GM12892 (cell line): ENCODE data around the gene COL13A1.

Experiments
- POLR2A ChIP-seq: IDR thresholded peaks from 2 replicates; pipeline ENCODE4 v1.6.1; 2011; ENCODE audit warnings: low read depth, low read length, control low read depth
- POLR2AphosphoS5 ChIP-seq: IDR thresholded peaks from 2 replicates; pipeline ENCODE4 v1.6.1; 2011; ENCODE audit warnings: low read depth, low read length, control low read depth
- TAF1 ChIP-seq: IDR thresholded peaks from 2 replicates; pipeline ENCODE4 v1.6.1; 2011; ENCODE audit warnings: low read depth, mild to moderate bottlenecking, control low read depth, low read length, borderline replicate concordance

- no peak for TF ChIP-seq POLR2AphosphoS5
- TF ChIP-seq POLR2A, result no peak
- TF ChIP-seq TAF1, result no peak
These were observed 35.4 kb upstream of the COL13A1 start for GRCh38 chr10:69766161-69766910.
